Right atrium auricular region (tissue), 2 donors: Measurements from ENCODE around the gene SUGP2. TPM values are rescaled to one million over a fixed set of nuclear protein-coding genes. Genes with fewer than 3 reads are reported as not detected.

Source experiments
- DNase-seq: peaks from one replicate; pipeline ENCODE4 v3.0.0-alpha.2; 2019; ENCODE audit warnings: low spot score
- H3K27ac ChIP-seq, 2 donors: fragments of 200-600 bp; sonication (generic); 1 replicate in 1 of 2; 2 replicates in 1 of 2; pipeline ENCODE4 v1.5.1; 2016 to 2019
- H3K27me3 ChIP-seq, 2 donors: fragments of 200-600 bp; sonication (generic); one replicate each; pipeline versions ENCODE4 v1.5.1 to v1.6.0; 2017 to 2019
- H3K36me3 ChIP-seq: fragments of 200-600 bp; sonication (generic); one replicate; pipeline ENCODE4 v1.5.1; 2016
- H3K4me1 ChIP-seq, 2 donors: fragments of 200-600 bp; sonication (generic); one replicate each; pipeline versions ENCODE4 v1.5.1 to v1.6.0; 2017 to 2019
- H3K4me3 ChIP-seq, 2 donors: fragments of 200-600 bp; sonication (generic); 1 replicate in 1 of 2; 2 replicates in 1 of 2; pipeline ENCODE4 v1.5.1; 2017 to 2019; ENCODE audit warnings: mild to moderate bottlenecking in 1 of 2, moderate library complexity in 1 of 2
- H3K9me3 ChIP-seq, 2 donors: fragments of 200-600 bp; sonication (generic); one replicate each; pipeline ENCODE4 v1.5.1; 2019
- total RNA-seq, 2 donors: library from RNA; depleted of rRNA; stranded (reverse); fragments of >200 nt; gene quantifications; one replicate each; pipeline ENCODE4 v1.1.0, GENCODE V29; 2016
- TF ChIP-seq, protein P1 (sequence below), 2 donors: fragments of 200-600 bp; sonication (generic); IDR thresholded peaks; one replicate each; pipeline ENCODE4 v1.5.1; 2019; ENCODE audit warnings: antibody characterized with exemption in 2 of 2

Gene SUGP2
- total RNA-seq, 2 donors from 2014 or later, result 25.4 to 36.1 TPM

- TF ChIP-seq, protein P1, sequence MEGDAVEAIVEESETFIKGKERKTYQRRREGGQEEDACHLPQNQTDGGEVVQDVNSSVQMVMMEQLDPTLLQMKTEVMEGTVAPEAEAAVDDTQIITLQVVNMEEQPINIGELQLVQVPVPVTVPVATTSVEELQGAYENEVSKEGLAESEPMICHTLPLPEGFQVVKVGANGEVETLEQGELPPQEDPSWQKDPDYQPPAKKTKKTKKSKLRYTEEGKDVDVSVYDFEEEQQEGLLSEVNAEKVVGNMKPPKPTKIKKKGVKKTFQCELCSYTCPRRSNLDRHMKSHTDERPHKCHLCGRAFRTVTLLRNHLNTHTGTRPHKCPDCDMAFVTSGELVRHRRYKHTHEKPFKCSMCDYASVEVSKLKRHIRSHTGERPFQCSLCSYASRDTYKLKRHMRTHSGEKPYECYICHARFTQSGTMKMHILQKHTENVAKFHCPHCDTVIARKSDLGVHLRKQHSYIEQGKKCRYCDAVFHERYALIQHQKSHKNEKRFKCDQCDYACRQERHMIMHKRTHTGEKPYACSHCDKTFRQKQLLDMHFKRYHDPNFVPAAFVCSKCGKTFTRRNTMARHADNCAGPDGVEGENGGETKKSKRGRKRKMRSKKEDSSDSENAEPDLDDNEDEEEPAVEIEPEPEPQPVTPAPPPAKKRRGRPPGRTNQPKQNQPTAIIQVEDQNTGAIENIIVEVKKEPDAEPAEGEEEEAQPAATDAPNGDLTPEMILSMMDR (IDR thresholded peaks at IDR 0.05), result no peak
- H3K27ac ChIP-seq, result no peak overlapping the region
- DNase-seq, result no peak
These were observed 90.6 kb downstream of the SUGP2 start for GRCh38 chr19:18942692-18943091.

DNA sequence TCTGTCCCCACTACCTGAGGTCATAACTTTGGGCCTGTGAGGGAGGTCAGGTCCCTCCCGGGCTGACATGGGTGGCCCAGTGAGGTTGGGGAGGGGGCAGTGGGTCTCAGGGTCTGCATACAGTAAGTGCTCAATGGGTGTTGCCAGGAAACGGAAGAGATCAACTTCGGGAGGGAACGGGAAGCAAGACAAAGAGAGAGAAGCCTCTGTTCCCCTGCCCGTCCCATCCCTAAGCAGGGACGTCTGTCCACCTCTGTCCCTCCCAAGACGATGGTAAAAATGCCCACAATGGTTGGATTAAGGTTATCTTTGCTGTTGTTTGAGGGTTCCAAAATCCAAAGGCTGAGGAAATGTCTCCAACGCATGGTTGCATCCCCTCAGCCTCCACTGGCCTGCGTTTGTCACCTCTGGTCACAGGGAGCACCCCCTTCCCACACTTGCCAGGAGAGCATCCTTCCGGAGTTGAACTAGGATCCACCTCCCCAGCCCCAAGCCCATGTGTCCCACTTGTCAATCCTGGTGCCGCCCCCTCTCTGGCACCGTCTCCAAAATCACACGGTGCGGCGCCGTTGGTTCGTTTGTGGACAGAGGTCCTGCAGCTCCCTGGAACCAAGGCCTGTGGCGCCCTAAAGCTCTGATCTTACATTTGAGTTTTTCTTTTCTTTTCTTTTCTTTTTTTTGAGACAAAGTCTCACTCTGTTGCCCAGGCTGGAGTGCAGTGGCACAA is 91.5 kb downstream of the SUGP2 start:
- H3K27me3 ChIP-seq, result no peaks in the 10 kb centered on the region
- no peaks in the 10 kb centered on the region for H3K9me3 ChIP-seq
- H3K4me1 ChIP-seq, result peaks cover 0 to 19% of the 10 kb centered on the region in 2 donors
- no peak for DNase-seq
- H3K36me3 ChIP-seq, result no peaks in the 10 kb centered on the region
- peak overlapping the region in 1 of 2 donors; percentile 21 for H3K27ac ChIP-seq
- TF ChIP-seq, protein P1 (IDR thresholded peaks at IDR 0.05), result no peak
- peak overlapping the region in 1 of 2 donors; percentile 75 for H3K4me3 ChIP-seq

More at GRCh38 chr19:18942692-18943091, 90.6 kb downstream of the SUGP2 start:
- H3K4me1 ChIP-seq, result peaks cover 0 to 19% of the 10 kb centered on the region in 2 donors
- H3K4me3 ChIP-seq, result no peak overlapping the region
- no peaks in the 10 kb centered on the region for H3K27me3 ChIP-seq
- H3K36me3 ChIP-seq, result no peaks in the 10 kb centered on the region
- H3K9me3 ChIP-seq, result no peaks in the 10 kb centered on the region

Other genes with a start within 250 kb of the SUGP2 start
- gene COMP, start 242.2 kb downstream of the SUGP2 start, total RNA-seq, result 10 to 100 TPM in 1 of 2 donors, 1 to 10 TPM in 1; 7.8 to 12.5 TPM
- gene UPF1, start 201.6 kb downstream of the SUGP2 start, total RNA-seq, result 10 to 100 TPM; 27.6 to 61.5 TPM
- gene CERS1, start 137.4 kb downstream of the SUGP2 start, total RNA-seq, result 1 to 10 TPM in 1 of 2 donors, under 1 TPM in 1; 0.79 to 1.6 TPM
- 100 to 1,000 TPM; 168 to 209 TPM for gene COPE, start 114.1 kb downstream of the SUGP2 start, total RNA-seq
- 10 to 100 TPM; 22.1 to 31.9 TPM for gene DDX49, start 113.8 kb downstream of the SUGP2 start, total RNA-seq
- 10 to 100 TPM; 13.6 to 39.8 TPM for gene HOMER3, start 92.3 kb downstream of the SUGP2 start, total RNA-seq
- gene ARMC6, start 86 bp upstream of the SUGP2 start, total RNA-seq, result 10 to 100 TPM; 13.7 to 14.4 TPM
- gene SLC25A42, start 30.5 kb upstream of the SUGP2 start, total RNA-seq, result 10 to 100 TPM; 10.3 to 14.4 TPM
- 10 to 100 TPM; 16.8 to 22.2 TPM for gene TMEM161A, start 105.0 kb upstream of the SUGP2 start, total RNA-seq
- gene MEF2B, start 136.7 kb upstream of the SUGP2 start, total RNA-seq, result not detected
- gene BORCS8, start 158.6 kb upstream of the SUGP2 start, total RNA-seq, result 10 to 100 TPM; 16.5 to 20.0 TPM
- 10 to 100 TPM; 20.1 to 36.6 TPM for gene RFXANK, start 158.7 kb upstream of the SUGP2 start, total RNA-seq
- 1 to 10 TPM; 4.3 to 8.1 TPM for gene NR2C2AP, start 169.9 kb upstream of the SUGP2 start, total RNA-seq
- not detected for gene NCAN, start 178.4 kb upstream of the SUGP2 start, total RNA-seq
- gene TM6SF2, start 239.8 kb upstream of the SUGP2 start, total RNA-seq, result under 1 TPM; 0.63 to 0.75 TPM